H1 (cell line): ENCODE measurements around the gene APBA3. TPM values are rescaled to one million over a fixed set of nuclear protein-coding genes. Genes with fewer than 3 reads are reported as not detected.

Experiments used
- CTCF ChIA-PET: fragments of 300-600 bp; sonication (Branson Sonifier 250); formaldehyde crosslinking; loops from one replicate; lab custom pipeline; 2021; ENCODE audit not compliant: partially characterized antibody; lab: Charles Lee
- POLR2A ChIA-PET: fragments of 300-600 bp; sonication (Branson Sonifier 250); formaldehyde crosslinking; loops from one replicate; lab custom pipeline; 2021; ENCODE audit warnings: inconsistent platforms; ENCODE audit not compliant: partially characterized antibody; lab: Charles Lee
- DNase-seq, 2 experiments: peaks; one replicate each; pipeline versions ENCODE4 v3.0.0 to v3.0.0-alpha.2; 2010 to 2022; ENCODE audit warnings: low spot score in 2 of 2, low read depth in 1 of 2, mixed read lengths in 1 of 2
- FAIRE-seq: peaks from 2 replicates; lab custom pipeline; 2011; peaks lifted over from hg19 to GRCh38; lab: Jason Lieb, UNC
- H2AFZ ChIP-seq: 2 replicates; pipeline ENCODE4 v1.8.1; 2012; ENCODE audit warnings: low read length, inconsistent platforms
- H2AK5ac ChIP-seq: 2 replicates; pipeline ENCODE4 v1.6.1; 2013; ENCODE audit warnings: low read depth, low read length
- H2BK120ac ChIP-seq: replicated peaks from 2 replicates; pipeline ENCODE3; 2013; ENCODE audit warnings: low read depth, low read length, inconsistent platforms
- H2BK12ac ChIP-seq: 2 replicates; pipeline ENCODE4 v1.6.1; 2013; ENCODE audit warnings: low read depth, low read length
- H2BK15ac ChIP-seq: 2 replicates; pipeline ENCODE4 v1.6.1; 2013; ENCODE audit warnings: low read length
- H2BK20ac ChIP-seq: 2 replicates; pipeline ENCODE4 v1.6.1; 2013; ENCODE audit warnings: low read length
- H2BK5ac ChIP-seq: 2 replicates; pipeline ENCODE4 v1.6.1; 2013; ENCODE audit warnings: low read depth, low read length
- H3K14ac ChIP-seq: 2 replicates; pipeline ENCODE4 v1.6.1; 2013; ENCODE audit warnings: inconsistent platforms; ENCODE audit not compliant: insufficient read length
- H3K18ac ChIP-seq: 2 replicates; pipeline ENCODE4 v1.6.1; 2013; ENCODE audit warnings: low read length; ENCODE audit errors: extremely low read depth
- H3K23ac ChIP-seq: 2 replicates; pipeline ENCODE4 v1.6.1; 2013; ENCODE audit warnings: inconsistent platforms; ENCODE audit not compliant: insufficient read length
- H3K23me2 ChIP-seq: 2 replicates; pipeline ENCODE4 v1.6.1; 2013; ENCODE audit warnings: low read depth, low read length
- H3K27ac ChIP-seq: 2 replicates; pipeline ENCODE4 v1.6.1; 2011; ENCODE audit warnings: low read depth, low read length, inconsistent platforms
- H3K27me3 ChIP-seq, 4 experiments: replicated peaks in 1 of 4; 1 replicate in 1 of 4; 2 replicates in 3 of 4; pipeline versions ENCODE4 v1.6.1 to v1.8.1; 2011 to 2013; ENCODE audit warnings: low read length in 3 of 4, mild to moderate bottlenecking in 3 of 4, inconsistent platforms in 2 of 4, mixed read lengths in 2 of 4, moderate library complexity in 1 of 4; ENCODE audit not compliant: control insufficient read depth in 3 of 4, insufficient read depth in 3 of 4; ENCODE audit errors: extremely low read depth in 1 of 4
- H3K36me3 ChIP-seq, 4 experiments: 2 replicates each; pipeline versions ENCODE4 v1.6.1 to v1.8.1; 2011 to 2013; ENCODE audit warnings: mild to moderate bottlenecking in 4 of 4, low read length in 3 of 4, moderate library complexity in 2 of 4, control low read depth in 1 of 4, inconsistent platforms in 1 of 4; ENCODE audit not compliant: insufficient read depth in 4 of 4, control insufficient read depth in 2 of 4
- H3K4ac ChIP-seq: replicated peaks from 2 replicates; pipeline ENCODE3; 2013; ENCODE audit warnings: low read length, low read depth, mixed read lengths, inconsistent platforms; ENCODE audit not compliant: insufficient read length
- H3K4me1 ChIP-seq, 4 experiments: replicated peaks in 1 of 4; 1 replicate in 1 of 4; 2 replicates in 3 of 4; pipeline versions ENCODE4 v1.6.1 to v1.8.1; 2011 to 2013; ENCODE audit warnings: low read length in 3 of 4, inconsistent platforms in 2 of 4, mixed read lengths in 1 of 4; ENCODE audit not compliant: insufficient read depth in 4 of 4, control insufficient read depth in 3 of 4
- H3K4me2 ChIP-seq, 2 experiments: 2 replicates each; pipeline versions ENCODE4 v1.6.1 to v1.8.1; 2011 to 2013; ENCODE audit warnings: low read depth in 2 of 2, low read length in 2 of 2, control low read depth in 1 of 2, inconsistent platforms in 1 of 2, mild to moderate bottlenecking in 1 of 2; ENCODE audit not compliant: insufficient read depth in 1 of 2
- H3K4me3 ChIP-seq, 4 experiments: fragments of 200-600, 300-600 bp in 1 of 4; sonication (generic), shearing (Covaris generic), sonication (Bioruptor Twin) in 1 of 4; 2 replicates each; pipeline versions ENCODE4 v1.5.1 to v1.8.1; 2011 to 2016; ENCODE audit warnings: low read length in 4 of 4, low read depth in 3 of 4, control low read depth in 2 of 4, inconsistent platforms in 2 of 4, mild to moderate bottlenecking in 2 of 4, mixed read lengths in 1 of 4, moderate library complexity in 1 of 4; ENCODE audit not compliant: insufficient read depth in 2 of 4; ENCODE audit errors: extremely low read depth in 1 of 4
- H3K56ac ChIP-seq: replicated peaks from 2 replicates; pipeline ENCODE3; 2013; ENCODE audit warnings: low read depth, mild to moderate bottlenecking, mixed read lengths, low read length, inconsistent platforms; ENCODE audit not compliant: insufficient read length
- H3K79me1 ChIP-seq: 2 replicates; pipeline ENCODE4 v1.6.1; 2013; ENCODE audit warnings: low read depth, low read length, control low read depth
- H3K79me2 ChIP-seq, 2 experiments: 2 replicates each; pipeline versions ENCODE4 v1.6.1 to v1.8.1; 2012 to 2013; ENCODE audit warnings: low read length in 2 of 2, mild to moderate bottlenecking in 2 of 2, inconsistent platforms in 1 of 2; ENCODE audit not compliant: insufficient read depth in 2 of 2, control insufficient read depth in 1 of 2
- H3K9ac ChIP-seq, 4 experiments: replicated peaks in 1 of 4; 1 replicate in 1 of 4; 2 replicates in 3 of 4; pipeline versions ENCODE4 v1.6.1 to v1.8.1; 2011 to 2013; ENCODE audit warnings: low read depth in 3 of 4, low read length in 3 of 4, control low read depth in 2 of 4, mild to moderate bottlenecking in 2 of 4, moderate library complexity in 2 of 4, inconsistent platforms in 1 of 4; ENCODE audit errors: extremely low read depth in 1 of 4
- H3K9me3 ChIP-seq, 2 experiments: 2 replicates each; pipeline versions ENCODE4 v1.6.1 to v1.8.1; 2012 to 2013; ENCODE audit warnings: mild to moderate bottlenecking in 2 of 2, moderate library complexity in 2 of 2, control low read depth in 1 of 2, inconsistent platforms in 1 of 2, low read depth in 1 of 2, low read length in 1 of 2, mixed read lengths in 1 of 2; ENCODE audit not compliant: insufficient read depth in 2 of 2
- H4K20me1 ChIP-seq, 2 experiments: replicated peaks in 1 of 2; 2 replicates each; pipeline versions ENCODE3 to v1.8.1; 2011 to 2013; ENCODE audit warnings: inconsistent platforms in 2 of 2, low read length in 2 of 2, mild to moderate bottlenecking in 1 of 2; ENCODE audit not compliant: insufficient read depth in 2 of 2, control insufficient read depth in 1 of 2
- H4K5ac ChIP-seq: 2 replicates; pipeline ENCODE4 v1.6.1; 2013; ENCODE audit warnings: low read length, low read depth, mixed read lengths, inconsistent platforms; ENCODE audit not compliant: insufficient read length
- H4K8ac ChIP-seq: 2 replicates; pipeline ENCODE4 v1.8.0; 2013; ENCODE audit warnings: mild to moderate bottlenecking, moderate library complexity, low read length, inconsistent platforms; ENCODE audit not compliant: insufficient read depth; ENCODE audit errors: extremely low read depth
- H4K91ac ChIP-seq: replicated peaks from 2 replicates; pipeline ENCODE3; 2013; ENCODE audit warnings: low read length, mixed read lengths, inconsistent platforms; ENCODE audit not compliant: insufficient read length
- ASH2L ChIP-seq: fragments of 200-600, 300-600 bp; sonication (generic); IDR thresholded peaks from one replicate; pipeline ENCODE4 v1.7.1; 2017; ENCODE audit warnings: low read length
- BACH1 ChIP-seq: IDR thresholded peaks from 2 replicates; pipeline ENCODE4 v1.6.1; 2012; ENCODE audit warnings: low read length, improper control_type of control experiment
- CEBPB ChIP-seq: IDR thresholded peaks from 2 replicates; pipeline ENCODE4 v1.6.1; 2012; ENCODE audit warnings: low read depth, low read length
- TAF7 ChIP-seq: optimal IDR thresholded peaks from 2 replicates; pipeline ENCODE3; 2011; ENCODE audit warnings: low read depth, mild to moderate bottlenecking, inconsistent platforms, low read length, moderate library complexity, borderline replicate concordance
- WGBS, 2 experiments: shearing (Covaris generic) in 1 of 2; methylation state at CpG; one replicate each; pipeline versions ENCODE4 v1.1.6 to v1.1.7; 2013 to 2015; ENCODE audit warnings: low lambda C conversion rate in 2 of 2, mixed read lengths in 2 of 2, inconsistent platforms in 1 of 2, low coverage in 1 of 2, missing lambda C conversion rate in 1 of 2; ENCODE audit not compliant: insufficient replicate concordance in 2 of 2, insufficient coverage in 1 of 2, insufficient read length in 1 of 2; ENCODE audit errors: extremely low coverage in 1 of 2, missing lambda C conversion rate in 1 of 2; 5-methylcytosine and 5-hydroxymethylcytosine counted together
- polyA plus RNA-seq, 7 experiments: library from polyadenylated mRNA; depleted of rRNA in 3 of 7; stranded (reverse) in 5 of 7; unstranded in 2 of 7; fragments of >200 nt in 5 of 7; fragments of 200-250 nt in 2 of 7; gene quantifications; 1 replicate in 5 of 7; 2 replicates in 1 of 7; 4 replicates in 1 of 7; pipeline versions ENCODE4 v1.2.1 to v1.2.3, GENCODE V29; 2011 to 2013; ENCODE audit warnings: missing spikeins in 2 of 7, mixed read lengths in 2 of 7
- total RNA-seq: library from RNA; stranded (reverse); fragmentation: NEBNext Ultra II Directional; extraction: Animal tissue kit (Norgen Biotek cat#: 25700); gene quantifications from 2 replicates; pipeline ENCODE4 v1.2.1, GENCODE V29; 2021

Gene APBA3
- total and polyA plus RNA-seq, 2 of the 8 experiments (the other 6 are each of a cell fraction or from before 2014, with no cell fraction given), result 21.4 to 36.9 TPM

GRCh38 chr19:3807131-3807480, 45.6 kb upstream of the APBA3 start:
- H3K56ac ChIP-seq, result no peak overlapping the region
- FAIRE-seq, result no peak
- H3K4me2 ChIP-seq, result no peak overlapping the region
- H3K4me3 ChIP-seq, result no peak overlapping the region
- no peaks in the 10 kb centered on the region; a peak in 2 of 7 replicates for H3K4me1 ChIP-seq
- H4K91ac ChIP-seq, result no peak overlapping the region
- no peaks in the 10 kb centered on the region for H3K79me2 ChIP-seq
- 92% methylated on average over 19 of the region's 19 CpGs; no CpG with 5 or more reads in 1 of the 2 experiments for WGBS, 2 experiments
- H3K23ac ChIP-seq, result no peak overlapping the region
- H3K36me3 ChIP-seq, result peaks cover 0 to 3% (median 0%) of the 10 kb centered on the region in 4 experiments; a peak in 1 of 8 replicates
- no peak overlapping the region for H2BK12ac ChIP-seq
- H4K20me1 ChIP-seq, result peaks cover 0 to 9% of the 10 kb centered on the region in 2 experiments
- POLR2A ChIA-PET, result interaction anchor here (1.4 to 1.6 kb wide), 2 partner anchors 164 to 178 kb away, joined by 4 to 5 read pairs; partner anchors contain the start of genes DAPK3 and EEF2
- no peak overlapping the region for H3K14ac ChIP-seq
- no peak overlapping the region for H2BK120ac ChIP-seq
- no peak overlapping the region for H3K9ac ChIP-seq
- no peak overlapping the region for H3K4ac ChIP-seq
- no peak overlapping the region for H3K18ac ChIP-seq
- TF ChIP-seq CEBPB, result no peak
- no peak for TF ChIP-seq ASH2L
- no peak for TF ChIP-seq TAF7
- TF ChIP-seq BACH1, result no peak
- CTCF ChIA-PET, result interaction anchor here (0.7 kb wide), 1 partner anchor 15 kb away, joined by 3 read pairs; no protein-coding TSS in a partner anchor
- no peaks in the 10 kb centered on the region for H3K79me1 ChIP-seq
- H4K5ac ChIP-seq, result no peak overlapping the region
- no peak overlapping the region for H2BK15ac ChIP-seq
- no peak overlapping the region for H4K8ac ChIP-seq
- H2BK20ac ChIP-seq, result no peak overlapping the region
- no peak overlapping the region for H2AFZ ChIP-seq
- no peak overlapping the region for H2BK5ac ChIP-seq
- H2AK5ac ChIP-seq, result no peak overlapping the region
- H3K23me2 ChIP-seq, result peaks cover 3% of the 10 kb centered on the region; the same call in 1 of the 2 replicates
- peaks cover 0 to 4% of the 10 kb centered on the region in 2 experiments; a peak in 1 of 4 replicates for H3K9me3 ChIP-seq
- H3K27me3 ChIP-seq, result no peaks in the 10 kb centered on the region; a peak in 2 of 7 replicates
- DNase-seq, result no peak
- no peak overlapping the region for H3K27ac ChIP-seq
